Effector memory CD4-positive, alpha-beta T cell (primary cell): ENCODE measurements around the gene TOX4.

Source experiments
- DNase-seq, 3 donors: peaks; one replicate each; pipeline ENCODE4 v3.0.0-alpha.2; 2020
- H3K27ac ChIP-seq: 2 replicates; pipeline ENCODE4 v1.7.0; 2013; ENCODE audit warnings: mild to moderate bottlenecking, low read length, moderate library complexity; ENCODE audit not compliant: insufficient read depth, poor library complexity, severe bottlenecking
- H3K27me3 ChIP-seq: replicated peaks from 2 replicates; pipeline ENCODE4 v1.7.0; 2013; ENCODE audit warnings: mild to moderate bottlenecking, low read length; ENCODE audit not compliant: insufficient read depth, control insufficient read depth, poor library complexity, severe bottlenecking
- H3K36me3 ChIP-seq: 2 replicates; pipeline ENCODE4 v1.7.0; 2013; ENCODE audit warnings: mild to moderate bottlenecking, low read length, moderate library complexity; ENCODE audit not compliant: control insufficient read depth, insufficient read depth
- H3K4me1 ChIP-seq: 2 replicates; pipeline ENCODE4 v1.7.0; 2013; ENCODE audit warnings: low read length, mild to moderate bottlenecking; ENCODE audit not compliant: control insufficient read depth, insufficient read depth, poor library complexity, severe bottlenecking
- H3K4me3 ChIP-seq: 2 replicates; pipeline ENCODE4 v1.7.0; 2013; ENCODE audit warnings: low read length, low read depth, mild to moderate bottlenecking; ENCODE audit not compliant: insufficient read depth, poor library complexity, severe bottlenecking
- H3K9me3 ChIP-seq: 2 replicates; pipeline ENCODE4 v1.7.0; 2013; ENCODE audit warnings: mild to moderate bottlenecking, low read length, moderate library complexity; ENCODE audit not compliant: control insufficient read depth

The TOX4 gene

GRCh38 chr14:21455592-21455911, 21.4 kb upstream of the TOX4 start:
- no peaks in the 10 kb centered on the region for H3K27me3 ChIP-seq
- H3K4me1 ChIP-seq, result peaks cover 14% of the 10 kb centered on the region
- peak overlapping the region; percentile 91 for H3K27ac ChIP-seq
- peak overlapping the region; percentile 91 for H3K4me3 ChIP-seq
- no peaks in the 10 kb centered on the region for H3K36me3 ChIP-seq
- DNase-seq, result no peak
- H3K9me3 ChIP-seq, result no peaks in the 10 kb centered on the region

DNA sequence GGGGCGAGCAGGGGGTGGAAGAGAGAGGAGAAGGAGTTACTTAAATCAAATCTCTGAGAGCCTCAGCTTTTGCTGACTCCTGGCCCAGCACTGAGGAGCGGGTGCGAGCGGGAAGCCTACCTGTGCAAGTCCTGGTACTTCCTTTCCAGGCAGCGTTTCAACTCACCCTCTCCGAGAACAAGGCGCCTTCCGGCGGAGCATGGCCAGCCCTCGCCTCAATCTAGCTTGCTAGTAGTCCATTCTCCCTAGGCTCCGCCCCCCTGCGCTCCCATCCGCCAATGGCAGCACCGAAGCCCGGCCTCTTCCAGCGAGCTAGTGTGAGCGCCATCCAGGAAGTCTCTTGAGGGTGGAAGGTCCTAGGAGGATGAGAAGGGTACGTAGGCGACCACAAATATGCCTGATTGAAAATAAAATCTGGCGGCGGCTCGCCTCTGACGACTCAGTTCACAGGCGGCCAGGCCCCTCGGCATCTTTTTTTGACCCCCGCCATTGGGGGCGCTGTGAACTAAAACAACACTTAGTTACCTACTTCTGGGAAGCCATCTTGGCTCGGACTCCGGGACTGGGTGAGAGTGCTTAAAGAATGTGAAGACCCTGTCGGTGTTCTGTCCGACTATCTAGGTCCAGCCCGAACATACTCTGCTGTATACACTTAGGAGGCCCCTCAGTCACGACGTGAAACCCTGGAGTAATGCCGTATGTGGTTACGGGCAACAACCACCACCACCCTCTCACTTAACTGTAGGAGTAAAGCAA, 20.9 kb upstream of the TOX4 start, which contains the start of gene CHD8:
Gene CHD8 (minus strand): TSS at position 212 of the 756 bp plus-strand sequence. CDS start 24,480 bp downstream, outside the sequence.
- Histone ChIP-seq H3K27me3 (no peaks in the 10 kb centered on the region), H3K27ac (peak within 1 kb of the TSS; percentile 91), H3K4me3 (peak within 1 kb of the TSS; percentile 91), H3K9me3 (no peaks in the 10 kb centered on the region), H3K36me3 (peaks cover 4% of the 10 kb centered on the region), H3K4me1 (peaks cover 14% of the 10 kb centered on the region)
- DNase-seq, result peak; percentile 99 to 100 (median 99)

GRCh38 chr14:21467616-21468015, 9.4 kb upstream of the TOX4 start:
- no peak for DNase-seq
- Histone ChIP-seq H3K27ac (no peak overlapping the region), H3K4me1 (no peaks in the 10 kb centered on the region), H3K9me3 (no peaks in the 10 kb centered on the region), H3K27me3 (no peaks in the 10 kb centered on the region), H3K36me3 (peaks cover 29% of the 10 kb centered on the region), H3K4me3 (no peak overlapping the region)

DNA sequence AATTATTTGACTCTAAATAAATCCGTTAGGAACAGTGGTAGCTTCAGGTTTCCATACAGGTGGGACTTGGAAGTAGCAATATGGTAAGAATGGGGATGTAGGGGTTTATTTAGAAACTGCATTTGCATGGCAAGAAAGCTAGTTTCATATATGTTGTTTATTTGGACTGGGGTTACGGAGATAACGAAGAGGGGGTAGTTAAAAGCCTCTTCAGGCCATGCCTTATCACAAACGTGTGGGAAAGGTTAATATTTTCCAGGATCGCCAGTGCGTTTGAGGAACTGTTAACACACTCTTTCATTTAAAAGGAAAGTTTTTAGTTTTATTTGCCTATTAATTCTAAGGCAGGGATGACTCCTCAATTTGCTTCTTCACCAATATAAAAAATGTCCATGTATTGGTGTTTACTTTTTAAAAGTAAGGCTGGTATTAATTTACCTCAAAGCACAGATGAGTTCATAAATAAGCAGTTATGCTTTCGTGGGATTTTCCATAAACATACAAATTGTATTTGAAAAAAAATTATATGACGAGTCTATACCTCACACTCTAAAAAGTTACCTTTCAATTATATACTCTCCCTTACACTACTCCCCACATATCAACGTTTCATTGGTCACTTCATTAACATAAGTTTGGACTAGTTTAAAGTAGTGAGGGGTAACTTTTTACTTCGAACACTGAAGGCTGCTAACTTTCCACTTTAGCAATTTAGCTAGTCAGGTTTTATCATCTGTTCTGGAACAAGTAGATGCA, 1.1 kb upstream of the TOX4 start:
- Histone ChIP-seq H3K27ac (peak overlapping the region; percentile 88), H3K27me3 (no peaks in the 10 kb centered on the region), H3K36me3 (peaks cover 3% of the 10 kb centered on the region), H3K4me1 (peaks cover 9% of the 10 kb centered on the region), H3K9me3 (no peaks in the 10 kb centered on the region), H3K4me3 (peak overlapping the region; percentile 72)
- no peak for DNase-seq

GRCh38 chr14:21476523-21476924, 471 bp upstream of the TOX4 start:
- no peaks in the 10 kb centered on the region for H3K27me3 ChIP-seq
- peaks cover 9% of the 10 kb centered on the region for H3K4me1 ChIP-seq
- peak in 2 of 3 donors; percentile 83 for DNase-seq

DNA sequence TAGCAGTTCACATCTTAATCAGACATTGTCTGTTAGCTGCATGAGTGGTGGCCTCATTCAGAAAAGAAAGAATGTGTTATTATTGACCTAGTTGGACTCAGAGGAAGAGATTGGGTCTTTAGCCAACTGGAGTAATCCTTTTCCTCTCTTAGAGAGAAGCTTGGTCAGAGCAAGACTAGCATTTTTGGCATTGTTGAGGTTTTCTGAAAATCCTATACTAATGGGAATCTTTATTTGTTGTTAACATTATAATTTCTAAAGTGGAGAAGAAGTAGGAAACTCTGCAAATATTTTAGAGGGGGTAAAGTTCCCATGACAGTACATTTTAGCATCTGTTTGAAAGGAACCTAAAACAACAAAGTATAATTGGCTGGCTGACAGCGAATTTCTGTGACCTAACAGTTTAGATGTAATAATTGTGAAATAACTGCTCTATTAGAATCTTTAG, 9.7 kb downstream of the TOX4 start:
- Histone ChIP-seq H3K27ac (no peak overlapping the region), H3K36me3 (peaks cover 44% of the 10 kb centered on the region), H3K4me3 (no peak overlapping the region), H3K9me3 (no peaks in the 10 kb centered on the region), H3K4me1 (no peaks in the 10 kb centered on the region), H3K27me3 (no peaks in the 10 kb centered on the region)
- no peak for DNase-seq

More at GRCh38 chr14:21476523-21476924, 471 bp upstream of the TOX4 start:
- peak overlapping the region; percentile 72 for H3K4me3 ChIP-seq
- peaks cover 8% of the 10 kb centered on the region for H3K36me3 ChIP-seq
- H3K9me3 ChIP-seq, result no peaks in the 10 kb centered on the region
- H3K27ac ChIP-seq, result peak overlapping the region; percentile 88

GRCh38 chr14:21494902-21495762, 18.1 kb downstream of the TOX4 start:
- Histone ChIP-seq H3K4me3 (no peak overlapping the region), H3K27ac (no peak overlapping the region), H3K9me3 (no peaks in the 10 kb centered on the region), H3K4me1 (no peaks in the 10 kb centered on the region), H3K27me3 (no peaks in the 10 kb centered on the region), H3K36me3 (peaks cover 68% of the 10 kb centered on the region)
- no peak for DNase-seq

- Histone ChIP-seq H3K27me3 (no peaks in the 10 kb centered on the region), H3K4me1 (no peaks in the 10 kb centered on the region), H3K9me3 (no peaks in the 10 kb centered on the region), H3K27ac (no peak overlapping the region), H3K36me3 (peaks cover 64% of the 10 kb centered on the region), H3K4me3 (no peak overlapping the region)
- no peak for DNase-seq
Observed at GRCh38 chr14:21496453-21496852, 19.5 kb downstream of the TOX4 start.

DNA sequence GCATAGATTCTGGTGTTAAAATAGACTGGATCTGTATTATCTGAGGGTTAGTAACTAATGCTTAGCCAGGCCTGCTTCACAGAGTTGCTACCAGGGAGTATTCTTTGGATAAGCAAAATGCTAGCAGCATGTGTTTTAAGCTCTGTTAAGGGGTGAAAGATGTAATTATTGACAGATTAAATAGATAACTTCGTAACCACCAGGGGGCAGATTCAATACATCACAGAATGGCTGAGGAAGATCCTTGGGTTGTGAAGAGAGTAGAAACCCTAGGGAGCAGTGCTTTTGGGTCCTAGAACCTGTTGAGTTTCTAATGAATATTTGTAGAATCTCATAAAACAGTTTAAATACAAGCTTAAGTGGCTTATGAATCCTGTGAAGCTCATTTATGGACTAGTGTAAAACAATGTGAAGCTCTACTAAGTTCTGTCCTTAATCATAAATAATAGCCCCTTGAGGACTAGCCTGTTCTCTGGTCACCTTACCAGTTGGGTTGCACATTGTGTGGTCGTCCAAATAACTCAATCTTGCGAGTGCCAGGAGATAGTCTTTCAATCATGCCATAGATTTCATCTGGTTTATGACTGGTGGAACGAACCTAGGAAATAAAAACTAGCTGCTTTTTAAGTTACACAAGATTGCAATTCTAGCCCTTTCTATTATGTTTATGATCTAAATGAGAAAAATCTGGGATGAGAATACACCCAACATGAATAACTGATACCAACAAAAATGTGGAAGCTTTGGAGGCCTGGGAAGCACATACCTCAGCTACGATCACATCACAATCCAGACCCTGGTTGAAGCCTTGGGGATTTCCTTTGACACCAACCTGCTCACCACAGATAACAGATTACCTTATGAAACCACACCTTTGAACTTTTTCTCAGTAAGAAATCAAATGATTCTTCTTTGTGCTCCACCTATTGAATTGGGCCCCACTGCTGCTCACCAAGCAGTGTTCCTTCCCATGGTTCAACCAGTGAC, 21.8 kb downstream of the TOX4 start:
- Histone ChIP-seq H3K27ac (peak overlapping the region; percentile 47), H3K9me3 (no peaks in the 10 kb centered on the region), H3K27me3 (no peaks in the 10 kb centered on the region), H3K36me3 (peaks cover 64% of the 10 kb centered on the region), H3K4me3 (no peak overlapping the region), H3K4me1 (no peaks in the 10 kb centered on the region)
- no peak for DNase-seq
